Activated gamma-delta T cell (primary cell): ENCODE data around the gene P2RX7.
"Not testable (repeated sequence)": the region's sequence is repeated elsewhere in the genome, so short reads cannot be mapped to it uniquely, and the experiment has no call there.

Experiments
- DNase-seq: peaks from one replicate; lab custom pipeline; 2025; lab: John Stamatoyannopoulos, UW

Gene P2RX7

DNA sequence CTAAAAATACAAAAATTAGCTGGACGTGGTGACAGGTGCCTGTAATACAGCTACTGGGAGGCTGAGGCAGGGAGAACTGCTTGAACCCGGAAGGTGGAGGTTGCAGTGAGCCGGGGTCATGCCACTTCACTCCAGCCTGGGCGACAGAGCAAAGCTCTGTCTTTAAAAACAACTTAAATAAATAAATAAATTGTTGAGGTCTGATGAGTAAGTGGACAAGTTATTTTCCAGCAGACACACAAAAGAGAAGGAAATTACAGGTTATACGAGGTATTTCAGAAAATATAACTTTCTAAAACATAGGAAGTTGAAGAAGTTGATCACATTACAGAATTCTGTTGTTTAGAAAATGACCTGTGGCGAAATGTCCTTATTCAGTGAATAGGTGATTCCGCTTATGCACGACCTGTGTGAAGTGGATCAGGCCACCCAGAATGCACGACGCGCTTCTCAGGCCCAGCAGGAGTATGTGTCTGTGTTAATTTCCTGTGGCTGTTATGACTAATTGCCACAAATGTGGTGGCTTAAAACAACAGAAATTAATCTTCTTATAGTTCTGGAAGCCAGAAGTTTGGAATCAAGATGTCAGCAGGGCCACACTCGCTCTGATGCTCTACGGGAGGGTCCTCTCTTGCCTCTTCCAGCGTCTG, 38.1 kb downstream of the P2RX7 start:
- no peak for DNase-seq

DNA sequence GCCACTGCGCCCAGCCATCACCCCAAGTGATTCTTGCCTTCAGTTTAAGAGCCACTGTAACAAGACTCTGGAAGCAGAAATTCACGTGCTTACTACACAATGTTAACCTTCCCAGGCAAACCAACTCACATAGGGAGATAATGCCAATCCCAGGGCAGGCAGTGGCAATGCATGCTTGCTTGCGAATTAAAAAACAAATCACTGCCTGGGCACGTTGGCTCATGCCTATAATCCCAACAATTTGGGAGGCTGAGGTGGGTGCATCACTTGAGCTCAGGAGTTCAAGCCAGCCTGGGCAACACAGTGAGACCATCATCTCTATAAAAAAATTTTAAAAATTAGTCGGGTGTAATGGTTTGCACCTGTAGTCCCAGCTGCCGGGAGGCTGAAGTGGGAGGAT, 39.5 kb downstream of the P2RX7 start:
- no peak for DNase-seq

DNA sequence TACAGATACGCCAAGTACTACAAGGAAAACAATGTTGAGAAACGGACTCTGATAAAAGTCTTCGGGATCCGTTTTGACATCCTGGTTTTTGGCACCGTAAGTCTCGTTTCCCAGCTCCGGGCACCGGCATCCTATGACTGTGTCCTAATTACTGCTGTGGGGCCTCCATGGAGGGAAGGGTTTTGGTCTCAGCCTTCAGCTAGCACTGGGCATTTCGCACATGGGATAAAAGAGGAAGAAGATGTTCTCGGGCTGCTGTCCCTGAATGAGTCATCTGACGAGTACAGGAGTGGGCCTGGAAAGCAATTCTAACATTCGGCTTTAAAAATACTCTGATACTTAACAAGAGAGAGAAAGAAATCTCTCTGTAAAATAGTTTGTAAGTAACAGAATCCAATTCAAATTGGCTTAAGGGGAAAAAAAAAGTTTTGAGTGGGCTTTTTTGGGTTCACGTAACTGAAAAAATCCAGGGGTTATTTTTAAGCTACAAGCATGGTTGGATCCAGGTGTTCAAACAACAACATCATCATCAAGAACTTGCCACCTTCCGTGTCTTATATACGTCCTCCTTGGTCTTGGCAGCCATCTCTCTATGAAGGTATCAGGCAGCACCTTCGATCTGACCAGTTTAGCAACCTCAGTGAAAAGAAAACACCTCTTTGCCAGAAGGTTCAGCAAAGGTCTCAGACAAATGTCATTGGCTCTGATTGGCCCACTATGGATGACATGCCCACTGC, 42.9 kb downstream of the P2RX7 start:
- DNase-seq: no peak

DNA sequence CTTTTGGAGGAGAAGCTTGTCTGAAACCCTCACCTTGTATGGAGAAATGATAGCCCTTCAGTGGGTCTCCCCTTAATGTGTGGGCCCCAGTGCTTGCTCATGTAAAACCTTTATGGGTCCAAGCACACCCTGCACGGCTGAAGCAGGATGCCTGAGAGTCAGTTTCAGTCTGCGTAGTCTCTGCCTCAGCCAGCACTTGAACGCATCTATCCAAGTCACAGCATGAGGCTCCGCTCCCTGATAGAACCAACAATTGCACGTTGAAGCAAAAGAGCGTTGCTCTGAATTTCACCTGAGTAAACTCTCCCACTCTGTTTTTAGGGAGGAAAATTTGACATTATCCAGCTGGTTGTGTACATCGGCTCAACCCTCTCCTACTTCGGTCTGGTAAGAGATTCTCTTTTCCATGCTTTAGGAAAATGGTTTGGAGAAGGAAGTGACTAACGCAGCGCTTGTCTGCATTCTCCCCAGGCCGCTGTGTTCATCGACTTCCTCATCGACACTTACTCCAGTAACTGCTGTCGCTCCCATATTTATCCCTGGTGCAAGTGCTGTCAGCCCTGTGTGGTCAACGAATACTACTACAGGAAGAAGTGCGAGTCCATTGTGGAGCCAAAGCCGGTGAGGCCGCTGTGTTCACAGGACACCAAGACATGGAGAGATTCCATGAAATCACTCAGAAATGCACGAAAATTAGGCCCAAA, 44.3 kb downstream of the P2RX7 start:
- no peak for DNase-seq

DNA sequence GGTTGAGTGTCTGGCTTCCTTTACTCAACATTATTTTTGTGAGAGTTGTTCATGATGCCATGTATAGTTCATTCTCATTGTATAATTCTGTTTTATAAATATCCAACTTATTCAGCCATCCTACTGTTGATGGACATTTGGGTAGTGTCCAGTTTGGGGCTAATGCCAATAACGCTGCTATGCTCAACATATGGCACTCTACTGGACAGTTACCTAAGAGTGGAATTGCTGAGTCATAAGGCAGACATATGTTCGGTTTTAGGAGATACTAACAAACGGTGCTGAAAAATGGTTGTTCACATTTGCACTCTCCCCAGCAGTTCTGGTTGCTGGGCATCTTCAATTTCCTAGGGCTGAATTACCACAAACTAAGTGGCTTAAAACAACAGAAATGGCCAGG, 48.5 kb downstream of the P2RX7 start:
- DNase-seq: no peak

DNA sequence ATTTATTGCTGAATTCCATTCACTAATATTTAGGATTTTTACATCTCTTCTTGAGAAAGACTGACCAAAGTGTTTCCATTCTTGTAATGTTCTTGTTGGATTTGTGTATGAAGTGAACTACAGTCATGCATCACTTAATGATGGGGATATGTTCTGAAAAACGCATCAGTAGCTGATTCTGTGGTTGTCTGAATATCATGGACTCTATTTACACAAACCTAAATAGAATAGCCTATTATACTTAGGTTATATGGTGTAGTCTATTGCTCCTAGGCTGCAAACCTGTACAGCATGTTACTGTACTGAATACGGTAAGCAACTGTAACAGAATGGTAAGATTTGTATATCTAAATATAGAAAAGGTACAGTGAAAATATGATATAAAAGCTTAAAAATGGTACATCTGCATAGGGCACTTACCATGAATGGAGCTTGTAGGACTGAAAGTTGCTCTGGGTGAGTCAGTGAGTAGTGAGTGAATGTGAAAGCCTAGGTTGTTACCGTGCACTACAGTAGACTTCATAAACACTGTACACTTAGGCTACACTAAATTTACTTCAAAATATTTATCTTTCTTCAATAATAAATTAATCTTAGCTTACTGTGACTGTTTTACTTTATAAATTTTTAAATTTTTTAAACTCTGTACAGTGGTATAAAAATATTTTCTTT, 49.7 kb downstream of the P2RX7 start:
- no peak for DNase-seq

DNA sequence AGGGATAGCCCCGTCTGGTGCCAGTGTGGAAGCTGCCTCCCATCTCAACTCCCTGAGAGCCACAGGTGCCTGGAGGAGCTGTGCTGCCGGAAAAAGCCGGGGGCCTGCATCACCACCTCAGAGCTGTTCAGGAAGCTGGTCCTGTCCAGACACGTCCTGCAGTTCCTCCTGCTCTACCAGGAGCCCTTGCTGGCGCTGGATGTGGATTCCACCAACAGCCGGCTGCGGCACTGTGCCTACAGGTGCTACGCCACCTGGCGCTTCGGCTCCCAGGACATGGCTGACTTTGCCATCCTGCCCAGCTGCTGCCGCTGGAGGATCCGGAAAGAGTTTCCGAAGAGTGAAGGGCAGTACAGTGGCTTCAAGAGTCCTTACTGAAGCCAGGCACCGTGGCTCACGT, 51.7 kb downstream of the P2RX7 start:
- DNase-seq: no peak

DNA sequence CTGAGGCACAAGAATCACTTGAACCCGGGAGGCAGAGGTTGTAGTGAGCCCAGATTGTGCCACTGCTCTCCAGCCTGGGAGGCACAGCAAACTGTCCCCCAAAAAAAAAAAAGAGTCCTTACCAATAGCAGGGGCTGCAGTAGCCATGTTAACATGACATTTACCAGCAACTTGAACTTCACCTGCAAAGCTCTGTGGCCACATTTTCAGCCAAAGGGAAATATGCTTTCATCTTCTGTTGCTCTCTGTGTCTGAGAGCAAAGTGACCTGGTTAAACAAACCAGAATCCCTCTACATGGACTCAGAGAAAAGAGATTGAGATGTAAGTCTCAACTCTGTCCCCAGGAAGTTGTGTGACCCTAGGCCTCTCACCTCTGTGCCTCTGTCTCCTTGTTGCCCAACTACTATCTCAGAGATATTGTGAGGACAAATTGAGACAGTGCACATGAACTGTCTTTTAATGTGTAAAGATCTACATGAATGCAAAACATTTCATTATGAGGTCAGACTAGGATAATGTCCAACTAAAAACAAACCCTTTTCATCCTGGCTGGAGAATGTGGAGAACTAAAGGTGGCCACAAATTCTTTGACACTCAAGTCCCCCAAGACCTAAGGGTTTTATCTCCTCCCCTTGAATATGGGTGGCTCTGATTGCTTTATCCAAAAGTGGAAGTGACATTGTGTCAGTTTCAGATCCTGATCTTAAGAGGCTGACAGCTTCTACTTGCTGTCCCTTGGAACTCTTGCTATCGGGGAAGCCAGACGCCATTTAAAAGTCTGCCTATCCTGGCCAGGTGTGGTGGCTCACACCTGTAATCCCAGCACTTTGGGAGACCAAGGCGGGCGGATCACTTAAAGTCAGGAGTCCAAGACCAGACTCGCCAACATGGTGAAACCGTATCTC, 52.6 kb downstream of the P2RX7 start:
- DNase-seq: no peak

DNA sequence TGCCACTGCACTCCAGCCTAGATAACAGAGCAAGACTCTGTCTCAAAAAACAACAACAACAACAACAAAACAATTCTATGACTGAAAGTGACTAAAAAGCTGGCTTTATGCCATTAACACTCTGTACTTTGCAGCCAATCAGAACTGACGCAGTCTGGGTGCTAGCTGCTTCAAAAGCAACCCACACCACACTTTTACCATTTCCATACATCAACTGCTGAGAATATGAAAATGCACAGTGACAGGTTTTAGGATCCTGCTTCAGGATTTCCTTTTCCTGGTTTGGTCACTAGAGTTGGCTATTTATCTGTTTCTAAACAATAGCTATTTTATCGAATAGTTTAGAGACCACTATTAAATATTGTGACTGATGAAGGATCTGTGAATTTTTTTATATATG, 54.1 kb downstream of the P2RX7 start:
- DNase-seq: no peak

DNA sequence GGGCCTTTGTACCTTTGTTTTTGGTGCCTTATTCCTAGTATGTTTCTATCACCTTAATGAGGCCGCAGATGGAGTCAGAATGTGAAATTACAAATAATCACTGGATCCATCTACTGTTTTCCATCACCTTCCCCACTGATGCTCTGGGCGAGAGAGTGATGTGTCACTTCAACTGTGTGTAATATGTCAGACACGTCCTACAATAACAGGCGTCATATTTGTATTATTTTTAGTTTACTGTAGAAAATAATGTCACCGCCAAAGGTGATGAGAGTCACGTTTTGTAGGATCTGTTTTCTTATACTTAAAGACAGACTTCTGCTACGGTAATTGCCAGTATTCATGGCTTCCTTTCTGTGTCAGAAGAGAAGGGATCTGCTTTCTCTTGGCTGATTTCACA, 54.8 kb downstream of the P2RX7 start:
- no peak for DNase-seq

DNA sequence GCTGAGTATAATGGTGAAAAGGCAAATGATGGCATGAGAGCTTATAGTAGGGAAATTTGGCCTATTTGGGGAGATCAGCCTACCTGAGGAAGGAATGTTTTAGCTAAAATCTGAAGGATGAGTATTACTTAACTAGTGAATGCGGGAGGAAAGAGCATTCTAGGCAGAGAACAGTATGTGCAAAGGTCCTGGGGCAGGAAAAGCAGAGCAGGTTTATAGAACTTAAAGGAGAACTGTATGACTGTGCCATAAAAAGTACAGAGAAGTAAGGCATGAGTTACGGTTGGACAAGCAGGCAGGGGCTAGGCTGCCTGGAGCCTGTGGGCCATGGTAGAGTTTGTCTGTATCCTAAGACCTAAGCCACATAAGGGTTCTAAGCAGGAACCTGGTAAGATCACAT, 55.6 kb downstream of the P2RX7 start:
- no peak for DNase-seq

DNA sequence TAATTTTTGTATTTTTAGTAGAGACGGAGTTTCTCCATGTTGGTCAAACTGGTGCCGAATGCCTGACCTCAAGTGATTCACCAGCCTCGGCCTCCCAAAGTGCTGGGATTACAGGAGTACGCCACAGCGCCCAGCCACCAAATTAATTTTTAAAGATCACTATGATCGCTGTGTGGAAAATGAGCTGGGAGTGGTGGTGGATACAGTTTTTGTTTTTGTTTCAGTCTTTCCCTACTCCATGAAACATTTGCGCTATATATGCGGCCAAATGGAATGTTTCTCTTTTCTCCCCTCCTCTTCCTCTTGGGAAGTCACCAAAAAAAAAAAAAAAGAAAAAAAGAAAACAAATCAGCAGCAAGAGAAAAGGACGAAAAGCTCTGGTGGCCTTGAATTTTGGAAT, 56.5 kb downstream of the P2RX7 start:
- no peak for DNase-seq

DNA sequence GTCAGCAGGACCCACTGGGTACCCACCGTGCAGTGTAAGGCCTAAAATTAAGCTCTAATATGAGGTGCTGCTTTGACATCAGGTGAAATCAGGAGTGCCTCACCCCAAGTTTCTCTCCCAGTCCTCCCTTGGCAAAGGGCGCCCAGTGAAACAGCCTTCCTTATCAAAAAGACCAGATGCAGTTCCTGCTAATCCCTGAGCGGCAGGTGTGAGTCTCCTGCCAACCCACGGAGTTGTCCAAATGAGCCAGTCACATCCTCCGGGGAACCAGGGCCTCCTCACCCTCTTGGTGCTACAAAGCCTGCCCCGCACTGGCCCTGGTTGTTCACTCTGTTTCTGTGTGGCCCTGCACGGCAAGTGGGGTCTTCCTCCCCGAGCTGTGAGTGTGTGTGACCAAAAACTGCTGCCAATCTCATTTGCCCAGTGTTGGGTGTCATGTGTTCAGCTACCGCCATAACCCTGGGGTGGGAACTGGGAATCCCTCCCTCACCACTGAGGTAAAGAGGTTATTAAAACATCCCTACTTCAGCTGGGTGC, 57.0 kb downstream of the P2RX7 start:
- no peak for DNase-seq

DNA sequence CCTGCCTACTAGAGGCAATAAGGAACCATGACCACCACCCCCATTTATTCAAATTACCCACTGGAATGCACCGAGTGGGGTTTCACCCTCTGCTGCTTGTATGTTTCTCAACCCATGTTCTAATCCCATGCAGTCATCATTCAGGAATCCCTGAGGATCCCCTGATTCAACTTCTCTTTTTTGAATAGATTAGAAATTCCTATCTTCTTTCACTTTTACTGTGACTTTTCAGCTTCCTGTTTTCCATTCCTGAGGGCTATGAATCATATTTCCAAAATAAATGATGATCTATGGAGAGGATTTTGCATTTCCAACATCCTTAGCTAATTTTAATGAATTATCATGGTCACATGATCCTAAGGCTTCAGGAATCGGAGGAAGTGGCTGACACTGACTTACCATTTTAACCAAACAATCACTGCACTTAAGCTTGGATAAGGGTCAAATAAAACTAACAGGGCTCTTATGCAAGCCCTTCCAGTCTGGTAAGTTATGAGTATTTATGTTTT, 57.9 kb downstream of the P2RX7 start:
- DNase-seq: no peak

DNA sequence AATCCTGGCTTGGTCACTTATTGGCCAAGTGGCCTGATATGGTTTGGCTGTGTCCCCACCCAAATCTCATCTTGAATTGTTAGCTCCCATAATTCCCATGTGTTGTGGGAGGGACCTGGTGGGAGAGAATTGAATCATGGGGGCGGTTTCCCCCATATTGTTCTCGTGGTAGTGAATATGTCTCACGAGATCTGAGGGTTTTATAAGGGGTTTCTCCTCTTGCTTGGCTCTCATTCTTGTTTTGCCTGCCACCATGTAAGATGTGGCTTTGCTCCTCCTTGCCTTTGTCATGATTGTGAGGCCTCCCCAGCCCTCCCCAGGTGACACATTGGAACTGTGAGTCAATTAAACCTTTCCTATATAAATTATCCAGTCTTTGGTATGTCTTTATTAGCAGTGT, 58.5 kb downstream of the P2RX7 start:
- no peak for DNase-seq

DNA sequence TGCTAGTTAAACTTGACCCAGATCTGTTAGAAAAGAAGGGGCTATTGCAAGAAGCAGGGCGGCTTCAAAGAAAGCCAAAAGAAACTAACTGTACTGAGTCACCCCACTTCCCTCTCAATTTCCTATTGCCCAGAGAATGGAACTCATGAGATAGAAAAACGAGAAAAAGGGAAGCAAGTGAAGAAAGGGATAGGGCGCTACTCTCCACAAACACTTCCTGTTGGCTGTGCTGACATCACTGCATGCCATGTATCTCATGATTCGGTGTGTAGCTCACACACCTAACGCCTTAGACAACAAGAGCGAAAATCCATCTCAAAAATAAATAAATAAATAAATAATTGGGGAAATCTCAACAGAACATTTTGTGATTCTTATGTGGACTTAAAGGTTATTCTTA, 64.2 kb downstream of the P2RX7 start:
- DNase-seq: no peak

DNA sequence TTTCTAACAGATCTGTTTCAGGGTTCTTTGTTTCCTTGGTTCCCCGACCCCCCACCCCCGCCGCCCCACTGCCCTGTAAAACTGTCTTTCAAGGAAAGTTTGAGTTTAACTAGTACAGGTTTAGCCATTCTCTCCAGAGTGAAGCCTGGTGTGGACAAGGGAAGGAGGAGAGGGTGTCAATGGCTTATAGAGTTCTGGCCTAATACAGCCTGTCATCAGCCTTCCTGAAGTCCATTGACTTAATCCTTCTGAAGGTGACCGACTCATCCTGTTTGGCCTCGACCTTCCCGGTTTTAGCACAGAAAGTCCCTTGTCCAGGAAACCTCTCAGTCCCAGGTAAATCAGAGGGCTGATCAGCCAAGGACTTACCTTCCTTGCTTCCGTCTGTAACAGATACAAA, 66.3 kb downstream of the P2RX7 start:
- no peak for DNase-seq

DNA sequence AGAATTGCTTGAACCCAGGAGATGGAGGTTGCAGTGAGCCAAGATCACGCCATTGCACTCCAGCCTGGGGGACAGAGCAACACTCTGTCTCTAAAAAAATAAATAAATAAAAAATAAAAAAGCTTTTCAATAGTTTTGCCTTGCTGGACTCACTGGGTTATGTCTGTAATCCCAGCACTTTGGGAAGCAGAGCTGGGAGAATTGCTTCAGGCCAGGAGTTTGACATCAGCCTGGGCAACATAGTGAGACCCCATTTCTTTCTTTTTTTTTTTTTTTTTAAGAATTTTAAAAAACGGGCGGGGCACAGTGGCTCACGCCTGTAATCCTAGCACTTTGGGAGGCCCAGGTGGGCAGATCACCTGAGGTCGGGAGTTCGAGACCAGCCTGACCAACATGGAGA, 68.5 kb downstream of the P2RX7 start:
- not testable (repeated sequence) for DNase-seq

DNA sequence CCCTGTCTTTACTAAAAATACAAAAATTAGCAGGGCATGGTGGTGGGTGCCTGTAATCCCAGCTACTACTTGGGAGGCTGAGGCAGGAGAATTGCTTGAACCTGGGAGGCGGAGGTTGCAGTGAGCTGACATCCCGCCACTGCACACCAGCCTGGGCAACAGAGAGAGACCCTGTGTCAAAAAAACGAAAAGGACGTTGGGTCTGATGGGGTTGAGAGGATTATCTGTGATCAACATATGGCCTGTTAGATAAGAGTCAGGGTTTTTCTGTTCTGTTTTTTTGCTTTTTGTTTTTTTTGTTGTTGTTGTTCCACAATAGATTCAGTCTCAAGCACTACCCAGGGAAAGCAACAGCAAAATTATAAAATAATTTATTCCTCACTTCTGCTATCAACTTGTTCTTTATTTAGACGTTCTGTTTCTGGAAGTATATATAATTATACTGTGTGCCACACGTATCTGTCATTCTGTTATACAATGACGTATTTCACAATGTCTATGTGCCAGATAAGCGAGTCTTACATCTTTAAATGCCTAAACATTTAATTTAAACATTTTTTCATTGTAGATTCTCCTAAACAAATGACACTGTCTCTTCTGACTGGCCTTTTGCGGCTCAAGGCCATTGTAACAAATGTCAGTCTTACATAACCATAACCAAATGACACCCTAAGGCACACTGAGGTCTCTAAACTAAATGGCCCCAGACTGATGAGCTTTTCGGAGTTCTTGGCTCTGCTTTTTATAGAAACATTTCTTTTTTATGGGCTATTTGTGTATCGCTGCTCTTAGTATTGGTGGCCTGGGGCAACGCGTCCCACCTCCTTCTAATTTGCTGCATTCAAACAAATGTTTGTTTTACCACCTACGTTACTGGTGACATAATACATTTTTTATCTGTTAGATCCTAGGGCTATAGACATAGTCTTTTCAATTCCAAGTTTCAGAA, 70.0 kb downstream of the P2RX7 start:
- no peak for DNase-seq

DNA sequence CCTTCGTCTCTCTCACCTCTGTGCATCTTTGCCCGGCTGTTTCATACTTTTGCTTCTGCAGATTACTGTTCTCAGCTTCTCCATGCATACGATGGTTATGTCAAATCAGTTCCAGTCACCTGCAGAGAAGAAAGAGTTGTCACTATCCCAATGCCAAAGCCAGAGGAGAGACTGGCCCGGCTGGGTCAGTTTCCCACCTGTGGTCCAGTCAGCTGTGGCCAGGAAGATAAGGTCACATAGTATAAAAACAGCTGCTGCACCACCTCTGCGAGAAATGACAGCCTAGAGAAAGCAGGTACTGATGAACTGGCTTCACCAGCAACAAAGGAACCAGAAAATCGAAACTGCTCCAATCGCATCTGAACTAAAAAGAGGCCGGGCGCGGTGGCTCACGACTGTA, 70.8 kb downstream of the P2RX7 start:
- no peak for DNase-seq
